Natural killer cell (primary cell): Measurements from ENCODE around the gene GTF2IRD1. TPM values are rescaled to one million over a fixed set of nuclear protein-coding genes. Genes with fewer than 3 reads are reported as not detected.
"Not testable (repeated sequence)": the region's sequence is repeated elsewhere in the genome, so short reads cannot be mapped to it uniquely, and the experiment has no call there.

Experiments
- ATAC-seq, 3 donors: fragments of 150-1000 bp in 2 of 3; fragments of 200-7000 bp in 1 of 3; cut with Tn5 transposase; 1 replicate in 1 of 3; 2 replicates in 2 of 3; pipeline ENCODE4 v1.10.0; 2021; ENCODE audit warnings: mild to moderate bottlenecking in 2 of 3, moderate library complexity in 2 of 3
- DNase-seq, 2 donors: peaks; one replicate each; pipeline versions ENCODE4 v3.0.0 to v3.0.0-alpha.2; 2013 to 2021; ENCODE audit warnings: mixed read lengths in 1 of 2
- H3K27ac ChIP-seq: one replicate; pipeline ENCODE4 v1.5.1; 2013; ENCODE audit warnings: mild to moderate bottlenecking, low read length
- H3K27me3 ChIP-seq: one replicate; pipeline ENCODE4 v1.6.1; 2013; ENCODE audit warnings: low read length; ENCODE audit not compliant: control insufficient read depth, insufficient read depth
- H3K36me3 ChIP-seq: one replicate; pipeline ENCODE4 v1.6.1; 2013; ENCODE audit warnings: low read length; ENCODE audit not compliant: control insufficient read depth, insufficient read depth
- H3K4me1 ChIP-seq: one replicate; pipeline ENCODE4 v1.6.1; 2013; ENCODE audit warnings: low read length; ENCODE audit not compliant: control insufficient read depth, insufficient read depth
- H3K4me3 ChIP-seq: one replicate; pipeline ENCODE4 v1.5.1; 2013; ENCODE audit warnings: low read length
- H3K9me3 ChIP-seq: one replicate; pipeline ENCODE4 v1.6.1; 2013; ENCODE audit warnings: low read length; ENCODE audit not compliant: control insufficient read depth, insufficient read depth
- H3K27ac Mint-ChIP-seq, 2 donors: one replicate each; pipeline ENCODE4 v1.8.0; 2022; ENCODE audit warnings: mild to moderate bottlenecking in 2 of 2, mixed read lengths in 2 of 2, moderate library complexity in 1 of 2
- H3K27me3 Mint-ChIP-seq, 2 donors: one replicate each; pipeline ENCODE4 v1.8.0; 2022; ENCODE audit warnings: low read depth in 2 of 2, mixed read lengths in 2 of 2
- H3K36me3 Mint-ChIP-seq: one replicate; pipeline ENCODE4 v1.8.0; 2022; ENCODE audit warnings: mixed read lengths
- H3K4me1 Mint-ChIP-seq, 2 donors: one replicate each; pipeline ENCODE4 v1.8.0; 2022; ENCODE audit warnings: mixed read lengths in 2 of 2
- H3K4me3 Mint-ChIP-seq: one replicate; pipeline ENCODE4 v1.8.0; 2022; ENCODE audit warnings: mild to moderate bottlenecking, moderate library complexity, mixed read lengths
- H3K9me3 Mint-ChIP-seq, 2 donors: one replicate each; pipeline ENCODE4 v1.8.0; 2022; ENCODE audit warnings: mixed read lengths in 2 of 2
- CTCF ChIP-seq: fragments of 200-600 bp; IDR thresholded peaks from one replicate; pipeline ENCODE4 v1.8.0; 2022; ENCODE audit warnings: antibody characterized with exemption
- WGBS: methylation state at CpG from one replicate; pipeline ENCODE4 v1.1.7; 2013; ENCODE audit warnings: missing lambda C conversion rate; ENCODE audit not compliant: insufficient coverage; 5-methylcytosine and 5-hydroxymethylcytosine counted together
- intact Hi-C: fragments of 100-400 bp; cut with micrococcal nuclease; formaldehyde crosslinking; loops from one replicate; pipeline ENCODE4 v1.14.2; 2022
- total RNA-seq, 4 donors: library from RNA; stranded (reverse); fragments of 120-200 nt in 1 of 4; gene quantifications; one replicate each; pipeline versions ENCODE4 v1.2.3 to v1.2.4, GENCODE V29; 2013 to 2022

Gene GTF2IRD1
- total RNA-seq, 3 donors from 2014 or later (not counting 1 experiment from before 2014, with no cell fraction given), result not detected

DNA sequence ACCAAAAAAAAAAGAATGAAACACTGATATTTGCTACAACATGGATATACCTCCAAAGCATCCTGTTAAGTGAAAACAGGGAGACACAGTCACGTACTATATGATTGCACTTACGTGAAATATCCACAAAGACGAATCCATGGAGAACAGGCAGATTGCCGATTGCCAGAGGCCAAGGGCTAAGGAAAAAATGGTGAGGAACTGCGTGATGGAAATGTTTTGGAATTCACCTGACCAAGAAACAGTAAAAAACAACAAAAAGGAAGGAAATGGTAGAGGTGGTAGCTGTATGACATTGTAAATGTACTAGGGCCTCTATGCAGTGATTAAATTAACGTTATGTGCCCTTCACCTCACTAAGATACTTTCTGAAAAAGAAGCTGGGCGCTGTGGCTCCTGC is 44.1 kb upstream of the GTF2IRD1 start:
- H3K27me3 ChIP-seq, result no peaks in the 10 kb centered on the region
- no peaks in the 10 kb centered on the region for H3K36me3 Mint-ChIP-seq
- no peaks in the 10 kb centered on the region for H3K4me1 ChIP-seq
- H3K9me3 Mint-ChIP-seq, result no peaks in the 10 kb centered on the region
- TF ChIP-seq CTCF, result no peak
- no peak overlapping the region for H3K27ac Mint-ChIP-seq
- no peak overlapping the region for H3K4me3 Mint-ChIP-seq
- no peaks in the 10 kb centered on the region for H3K4me1 Mint-ChIP-seq
- no peaks in the 10 kb centered on the region for H3K27me3 Mint-ChIP-seq
- no peak overlapping the region for H3K4me3 ChIP-seq
- ATAC-seq, result no peak
- 77% methylated on average over 6 of the region's 7 CpGs for WGBS
- intact Hi-C loops, result no loop called here
- DNase-seq, result no peak
- no peaks in the 10 kb centered on the region for H3K9me3 ChIP-seq
- no peak overlapping the region for H3K27ac ChIP-seq
- H3K36me3 ChIP-seq, result no peaks in the 10 kb centered on the region

DNA sequence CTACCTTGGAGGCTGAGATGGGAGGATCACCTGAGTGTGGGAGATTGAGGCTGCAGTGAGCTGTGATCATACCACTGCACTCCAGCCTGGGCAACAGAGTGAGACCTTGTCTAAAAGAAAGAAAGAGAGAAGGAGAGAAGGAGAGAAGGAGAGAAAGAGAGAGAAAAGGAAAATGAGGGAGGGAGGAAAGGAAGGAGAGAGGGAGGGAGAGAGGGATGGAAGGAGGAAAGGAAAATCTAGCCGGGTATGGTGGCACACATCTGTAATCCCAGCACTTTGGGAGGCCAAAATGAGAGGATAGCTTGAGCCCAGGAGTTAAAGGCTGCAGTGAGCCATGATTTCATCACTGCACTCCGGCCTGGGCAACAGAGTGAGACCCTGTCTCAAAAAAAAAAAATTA is 42.9 kb upstream of the GTF2IRD1 start:
- intact Hi-C loops, result loop anchor here (10.0 kb wide), 1 partner anchor 664 kb away; the partner anchor contains the start of gene RCC1L
- no peak for ATAC-seq

DNA sequence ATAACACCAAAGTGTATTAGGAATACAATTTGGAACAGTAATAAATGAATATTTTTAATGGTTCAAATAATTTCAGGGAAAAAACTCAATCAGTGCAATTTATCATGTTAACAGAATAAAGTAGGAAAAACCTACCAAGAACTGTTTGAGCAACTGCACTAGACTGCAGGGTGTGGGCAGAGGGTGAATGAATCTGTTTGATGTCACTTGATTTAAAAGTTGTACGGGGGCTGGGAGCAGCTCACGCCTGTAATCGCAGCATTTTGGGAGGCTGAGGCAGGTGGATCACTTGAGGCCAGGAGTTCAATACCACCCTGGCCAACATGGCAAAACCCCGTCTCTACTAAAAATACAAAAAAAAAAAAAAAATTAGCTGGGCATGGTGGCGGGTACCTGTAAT is 42.1 kb upstream of the GTF2IRD1 start:
- not testable (repeated sequence) for DNase-seq, H3K4me3 ChIP-seq, H3K4me1 ChIP-seq, H3K36me3 Mint-ChIP-seq, H3K9me3 Mint-ChIP-seq, ATAC-seq, H3K4me3 Mint-ChIP-seq, H3K27ac Mint-ChIP-seq, H3K27me3 ChIP-seq, H3K27ac ChIP-seq, H3K9me3 ChIP-seq, H3K4me1 Mint-ChIP-seq, H3K36me3 ChIP-seq, H3K27me3 Mint-ChIP-seq
- intact Hi-C loops, result loop anchor here (10.0 kb wide), 1 partner anchor 663 kb away; the partner anchor contains the start of gene RCC1L
- WGBS, result 93% methylated on average over 5 of the region's 5 CpGs

More for the DNA sequence above, 42.9 kb upstream of the GTF2IRD1 start:
- Histone ChIP-seq H3K27me3 (no peaks in the 10 kb centered on the region), H3K9me3 (no peaks in the 10 kb centered on the region), H3K36me3 (no peaks in the 10 kb centered on the region), H3K4me3 (no peak overlapping the region), H3K4me1 (no peaks in the 10 kb centered on the region), H3K27ac (no peak overlapping the region)
- TF ChIP-seq CTCF, result no peak
- Mint-ChIP-seq H3K27ac (no peak overlapping the region), H3K36me3 (no peaks in the 10 kb centered on the region), H3K9me3 (no peaks in the 10 kb centered on the region), H3K4me3 (no peak overlapping the region), H3K4me1 (no peaks in the 10 kb centered on the region), H3K27me3 (no peaks in the 10 kb centered on the region)
- 78% methylated on average over 2 of the region's 2 CpGs for WGBS
- DNase-seq, result no peak

- Mint-ChIP-seq H3K36me3 (no peaks in the 10 kb centered on the region), H3K4me1 (no peaks in the 10 kb centered on the region), H3K4me3 (no peak overlapping the region), H3K27ac (no peak overlapping the region), H3K9me3 (no peaks in the 10 kb centered on the region), H3K27me3 (no peaks in the 10 kb centered on the region)
- H3K4me1 ChIP-seq, result no peaks in the 10 kb centered on the region
- intact Hi-C loops, result loop anchor here (10.0 kb wide), 1 partner anchor 663 kb away; the partner anchor contains the start of gene RCC1L
- H3K4me3 ChIP-seq, result no peak overlapping the region
- no peak for TF ChIP-seq CTCF
- no peak overlapping the region for H3K27ac ChIP-seq
- no peak for DNase-seq
- ATAC-seq, result no peak
- no peaks in the 10 kb centered on the region for H3K27me3 ChIP-seq
- 62% methylated on average over 4 of the region's 4 CpGs for WGBS
- H3K36me3 ChIP-seq, result no peaks in the 10 kb centered on the region
- H3K9me3 ChIP-seq, result no peaks in the 10 kb centered on the region
These were observed 41.6 kb upstream of the GTF2IRD1 start for GRCh38 chr7:74412056-74412455.
